ENCODE results near the gene IMP3.

DNA sequence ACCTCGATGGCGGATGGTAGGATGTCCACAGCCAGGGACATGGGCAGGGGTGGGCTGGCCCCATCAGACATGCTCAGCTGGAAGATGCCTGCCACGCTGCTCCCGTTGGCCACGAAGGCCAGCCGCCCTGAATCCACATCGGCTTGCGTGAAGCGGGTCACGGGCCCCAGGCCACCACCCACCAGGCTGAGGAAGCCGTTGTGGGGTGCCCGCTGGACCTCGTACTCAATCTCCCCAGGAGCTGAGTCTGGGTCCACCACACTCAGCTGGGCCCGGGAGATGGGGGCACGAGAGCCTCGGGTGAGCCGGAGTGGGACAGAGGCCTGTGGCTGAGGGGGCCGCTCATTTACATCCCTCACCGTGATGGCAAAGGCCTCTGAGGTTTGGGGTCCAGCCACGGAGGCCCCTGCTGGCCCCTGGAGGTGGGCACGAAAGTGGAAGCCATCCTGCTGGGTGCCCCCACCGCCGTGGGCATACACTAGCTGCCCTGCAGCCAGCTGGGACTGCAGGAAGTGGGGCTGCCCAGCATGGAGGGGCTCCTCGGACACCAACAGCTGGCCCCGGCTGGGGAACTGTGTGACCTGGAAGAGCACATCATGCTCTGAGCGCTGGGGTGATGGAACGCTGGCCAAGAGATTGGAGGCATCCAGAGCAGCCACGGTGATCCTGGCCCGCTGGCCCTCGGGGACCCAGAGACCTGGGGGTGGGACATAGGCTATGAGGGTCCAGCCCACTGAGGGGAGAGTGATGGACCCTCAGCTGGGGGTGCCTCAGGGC, 36.9 kb upstream of the IMP3 start:
- TF ChIP-seq EGR1 (IDR thresholded peaks at IDR 0.05; ENCODE audit: low read depth in 2 of 2), result no peak
- TF ChIP-seq, protein P1, sequence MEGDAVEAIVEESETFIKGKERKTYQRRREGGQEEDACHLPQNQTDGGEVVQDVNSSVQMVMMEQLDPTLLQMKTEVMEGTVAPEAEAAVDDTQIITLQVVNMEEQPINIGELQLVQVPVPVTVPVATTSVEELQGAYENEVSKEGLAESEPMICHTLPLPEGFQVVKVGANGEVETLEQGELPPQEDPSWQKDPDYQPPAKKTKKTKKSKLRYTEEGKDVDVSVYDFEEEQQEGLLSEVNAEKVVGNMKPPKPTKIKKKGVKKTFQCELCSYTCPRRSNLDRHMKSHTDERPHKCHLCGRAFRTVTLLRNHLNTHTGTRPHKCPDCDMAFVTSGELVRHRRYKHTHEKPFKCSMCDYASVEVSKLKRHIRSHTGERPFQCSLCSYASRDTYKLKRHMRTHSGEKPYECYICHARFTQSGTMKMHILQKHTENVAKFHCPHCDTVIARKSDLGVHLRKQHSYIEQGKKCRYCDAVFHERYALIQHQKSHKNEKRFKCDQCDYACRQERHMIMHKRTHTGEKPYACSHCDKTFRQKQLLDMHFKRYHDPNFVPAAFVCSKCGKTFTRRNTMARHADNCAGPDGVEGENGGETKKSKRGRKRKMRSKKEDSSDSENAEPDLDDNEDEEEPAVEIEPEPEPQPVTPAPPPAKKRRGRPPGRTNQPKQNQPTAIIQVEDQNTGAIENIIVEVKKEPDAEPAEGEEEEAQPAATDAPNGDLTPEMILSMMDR (IDR thresholded peaks at IDR 0.05; ENCODE audit: low read depth, low read length, missing input control), result no peak
- TF ChIP-seq YY1 (IDR thresholded peaks at IDR 0.05), result no peak
- TF ChIP-seq TAF1 (conservative IDR thresholded peaks at IDR 0.05), result no peak
- TF ChIP-seq SP1 (IDR thresholded peaks at IDR 0.05), result no peak
- no peak for TF ChIP-seq REST (IDR thresholded peaks at IDR 0.05)
- TF ChIP-seq JUND (IDR thresholded peaks at IDR 0.05), result no peak
- no peak for TF ChIP-seq RAD21 (IDR thresholded peaks at IDR 0.05)
- TF ChIP-seq, protein P2, sequence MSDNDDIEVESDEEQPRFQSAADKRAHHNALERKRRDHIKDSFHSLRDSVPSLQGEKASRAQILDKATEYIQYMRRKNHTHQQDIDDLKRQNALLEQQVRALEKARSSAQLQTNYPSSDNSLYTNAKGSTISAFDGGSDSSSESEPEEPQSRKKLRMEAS (IDR thresholded peaks at IDR 0.05), result no peak
- TF ChIP-seq, protein P3, sequence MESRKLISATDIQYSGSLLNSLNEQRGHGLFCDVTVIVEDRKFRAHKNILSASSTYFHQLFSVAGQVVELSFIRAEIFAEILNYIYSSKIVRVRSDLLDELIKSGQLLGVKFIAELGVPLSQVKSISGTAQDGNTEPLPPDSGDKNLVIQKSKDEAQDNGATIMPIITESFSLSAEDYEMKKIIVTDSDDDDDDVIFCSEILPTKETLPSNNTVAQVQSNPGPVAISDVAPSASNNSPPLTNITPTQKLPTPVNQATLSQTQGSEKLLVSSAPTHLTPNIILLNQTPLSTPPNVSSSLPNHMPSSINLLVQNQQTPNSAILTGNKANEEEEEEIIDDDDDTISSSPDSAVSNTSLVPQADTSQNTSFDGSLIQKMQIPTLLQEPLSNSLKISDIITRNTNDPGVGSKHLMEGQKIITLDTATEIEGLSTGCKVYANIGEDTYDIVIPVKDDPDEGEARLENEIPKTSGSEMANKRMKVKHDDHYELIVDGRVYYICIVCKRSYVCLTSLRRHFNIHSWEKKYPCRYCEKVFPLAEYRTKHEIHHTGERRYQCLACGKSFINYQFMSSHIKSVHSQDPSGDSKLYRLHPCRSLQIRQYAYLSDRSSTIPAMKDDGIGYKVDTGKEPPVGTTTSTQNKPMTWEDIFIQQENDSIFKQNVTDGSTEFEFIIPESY (IDR thresholded peaks at IDR 0.05), result no peak
